ENCODE results near the gene ATG4D. TPM values are rescaled to one million over a fixed set of nuclear protein-coding genes. Genes with fewer than 3 reads are reported as not detected.
"Not testable (repeated sequence)": the region's sequence is repeated elsewhere in the genome, so short reads cannot be mapped to it uniquely, and the experiment has no call there.

The ATG4D gene
- total RNA-seq, 2 donors from 2014 or later, result 41.6 to 50.2 TPM

GRCh38 chr19:10566658-10567410 is 23.1 kb downstream of the ATG4D start:
- ATAC-seq (no peak), DNase-seq (peak; percentile 39)
- intact Hi-C loops (cut with DNase I), result loop anchor here in 1 of 2 donors (10.0 kb wide), 1 partner anchor 62 kb away; the partner anchor contains the start of gene KEAP1

GRCh38 chr19:10567656-10568055 is 24.0 kb downstream of the ATG4D start:
- intact Hi-C loops (cut with DNase I), result loop anchor here in 1 of 2 donors (10.0 kb wide), 1 partner anchor 63 kb away; the partner anchor contains the start of gene KEAP1
- ATAC-seq, result no peak
- DNase-seq, result no peak

- peak in 1 of 2 donors; percentile 5 for ATAC-seq
- no peak for DNase-seq
Measured at GRCh38 chr19:10568062-10568825, 24.5 kb downstream of the ATG4D start.

GRCh38 chr19:10568826-10569651 is 25.3 kb downstream of the ATG4D start, which contains the start of gene CDKN2D:
Gene CDKN2D (minus strand): TSS chr19:10568979. CDS start chr19:10568653, 326 bp downstream.
- ATAC-seq, result peak; percentile 88 to 89
- intact Hi-C loops (cut with DNase I), result loop anchor here in 1 of 2 donors (10.0 kb wide), 1 partner anchor 64 kb away; the partner anchor contains the start of gene KEAP1
- peak; percentile 100 for DNase-seq

More at GRCh38 chr19:10568062-10568825, 24.5 kb downstream of the ATG4D start:
- intact Hi-C loops (cut with DNase I), result loop anchor here in 1 of 2 donors (10.0 kb wide), 1 partner anchor 63 kb away; the partner anchor contains the start of gene KEAP1

- DNase-seq; ATAC-seq; intact Hi-C loops (cut with DNase I): not testable (repeated sequence)
Measured at GRCh38 chr19:10573793-10574192, 30.1 kb downstream of the ATG4D start.

GRCh38 chr19:10574462-10574861 is 30.8 kb downstream of the ATG4D start:
- DNase-seq, result no peak
- intact Hi-C loops (cut with DNase I), result no loop called here
- ATAC-seq, result no peak

- no peak for DNase-seq
- intact Hi-C loops (cut with DNase I), result no loop called here
- no peak for ATAC-seq
Measured at GRCh38 chr19:10575011-10575716, 31.5 kb downstream of the ATG4D start.

- intact Hi-C loops (cut with DNase I), result no loop called here
- no peak for DNase-seq
- no peak for ATAC-seq
Measured at GRCh38 chr19:10577951-10578350, 34.2 kb downstream of the ATG4D start.

GRCh38 chr19:10580979-10581631 is 37.4 kb downstream of the ATG4D start:
- ATAC-seq, result peak; percentile 83 to 92
- intact Hi-C loops (cut with DNase I), result loop anchor here (1.0 to 5.0 kb wide), 2 partner anchors 63 to 116 kb away; no protein-coding TSS in a partner anchor
- DNase-seq, result peak; percentile 88

- intact Hi-C loops (cut with DNase I), result loop anchor here (2.0 to 5.0 kb wide), 2 partner anchors 61 to 115 kb away; no protein-coding TSS in a partner anchor
- no peak for DNase-seq
- ATAC-seq, result no peak
Measured at GRCh38 chr19:10582091-10582490, 38.4 kb downstream of the ATG4D start.

- no peak for ATAC-seq
- intact Hi-C loops (cut with DNase I), result loop anchor here (2.0 to 5.0 kb wide), 2 partner anchors 60 to 114 kb away; no protein-coding TSS in a partner anchor
- DNase-seq, result no peak
Measured at GRCh38 chr19:10583036-10583776, 39.5 kb downstream of the ATG4D start.

- intact Hi-C loops (cut with DNase I), result no loop called here
- DNase-seq, result no peak
- no peak for ATAC-seq
Measured at GRCh38 chr19:10586396-10586795, 42.7 kb downstream of the ATG4D start.

- intact Hi-C loops (cut with DNase I), result no loop called here
- ATAC-seq, result no peak
- no peak for DNase-seq
Measured at GRCh38 chr19:10587022-10587838, 43.5 kb downstream of the ATG4D start, which contains the start of gene AP1M2. Gene AP1M2 (minus strand): TSS chr19:10587312. CDS start chr19:10587231, 81 bp downstream.

- no peak for DNase-seq
- intact Hi-C loops (cut with DNase I), result no loop called here
- no peak for ATAC-seq
Measured at GRCh38 chr19:10587839-10588150, 44.1 kb downstream of the ATG4D start.

- no peak for ATAC-seq
- intact Hi-C loops (cut with DNase I), result no loop called here
- no peak for DNase-seq
Measured at GRCh38 chr19:10593148-10593547, 49.4 kb downstream of the ATG4D start.

Data from left cardiac atrium (tissue), 4 donors.